Neural cell (in vitro differentiated cells): Measurements from ENCODE around the gene OR7D4. TPM values are rescaled to one million over a fixed set of nuclear protein-coding genes. Genes with fewer than 3 reads are reported as not detected.

ENCODE experiments used
- H2AFZ ChIP-seq: fragments of 200-600, 300-800 bp; sonication (generic), shearing (Covaris generic); 2 replicates; pipeline ENCODE4 v1.6.0; 2014; ENCODE audit warnings: low read depth, mild to moderate bottlenecking, antibody characterized with exemption, low read length, moderate library complexity
- H3F3A ChIP-seq: fragments of 200-600 bp; shearing (Covaris generic); 2 replicates; pipeline ENCODE4 v1.6.1; 2016; ENCODE audit warnings: mild to moderate bottlenecking, moderate library complexity, mixed read lengths, antibody characterized with exemption, low read length; ENCODE audit not compliant: insufficient read depth, poor library complexity, severe bottlenecking
- H3K27ac ChIP-seq: fragments of 200-600, 300-800 bp; sonication (generic), shearing (Covaris generic); 2 replicates; pipeline ENCODE4 v1.5.1; 2014; ENCODE audit warnings: mild to moderate bottlenecking, low read length, moderate library complexity
- H3K27me3 ChIP-seq: fragments of 300-800, 200-600 bp; sonication (generic), shearing (Covaris generic); 2 replicates; pipeline ENCODE4 v1.6.0; 2014; ENCODE audit warnings: mild to moderate bottlenecking, low read depth, low read length, moderate library complexity; ENCODE audit not compliant: insufficient read depth
- H3K36me3 ChIP-seq: fragments of 300-800, 200-600 bp; sonication (generic), shearing (Covaris generic); 2 replicates; pipeline ENCODE4 v1.5.1; 2014; ENCODE audit warnings: mild to moderate bottlenecking, antibody characterized with exemption, low read length, moderate library complexity; ENCODE audit not compliant: insufficient read depth
- H3K4me2 ChIP-seq: fragments of 300-800, 200-600 bp; sonication (generic), shearing (Covaris generic); 2 replicates; pipeline ENCODE4 v1.6.0; 2014; ENCODE audit warnings: mild to moderate bottlenecking, low read length
- H3K4me3 ChIP-seq: fragments of 300-800, 200-600 bp; sonication (generic), shearing (Covaris generic); 2 replicates; pipeline ENCODE4 v1.5.1; 2014; ENCODE audit warnings: mild to moderate bottlenecking, low read length, moderate library complexity
- H3K79me2 ChIP-seq: fragments of 200-600 bp; shearing (Covaris generic); replicated peaks from 2 replicates; pipeline ENCODE4 v1.6.0; 2014; ENCODE audit warnings: mild to moderate bottlenecking, low read length, moderate library complexity; ENCODE audit not compliant: insufficient read depth
- H3K9ac ChIP-seq: fragments of 300-800, 200-600 bp; sonication (generic), shearing (Covaris generic); 2 replicates; pipeline ENCODE4 v1.6.1; 2016; ENCODE audit warnings: mild to moderate bottlenecking, low read length, mixed read lengths
- H3K9me2 ChIP-seq: fragments of 200-600 bp; shearing (Covaris generic); 2 replicates; pipeline ENCODE4 v1.6.1; 2016; ENCODE audit warnings: mild to moderate bottlenecking, low read length, mixed read lengths; ENCODE audit not compliant: insufficient read depth
- H3K9me3 ChIP-seq: fragments of 200-600, 300-800 bp; sonication (generic), shearing (Covaris generic); 2 replicates; pipeline ENCODE4 v1.6.1; 2016; ENCODE audit warnings: mild to moderate bottlenecking, mixed run types, low read length, moderate library complexity, mixed read lengths
- H4K20me1 ChIP-seq: fragments of 200-600 bp; shearing (Covaris generic); 2 replicates; pipeline ENCODE4 v1.6.1; 2016; ENCODE audit warnings: mild to moderate bottlenecking, mixed run types; ENCODE audit not compliant: insufficient read depth
- CTCF ChIP-seq: fragments of 450-650 bp; IDR thresholded peaks from 2 replicates; pipeline ENCODE4 v1.5.1; 2014; ENCODE audit warnings: antibody characterized with exemption, mild to moderate bottlenecking, moderate library complexity; ENCODE audit not compliant: poor library complexity, severe bottlenecking
- EP300 ChIP-seq: fragments of 450-650 bp; conservative IDR thresholded peaks from 2 replicates; pipeline ENCODE4 v1.6.1; 2014; ENCODE audit warnings: antibody characterized with exemption, mild to moderate bottlenecking, moderate library complexity; ENCODE audit not compliant: poor library complexity, severe bottlenecking
- EZH2 ChIP-seq: fragments of 200-600, 300-800 bp; shearing (Covaris generic), sonication (generic); IDR thresholded peaks from 2 replicates; pipeline ENCODE4 v1.6.1; 2014; ENCODE audit warnings: antibody characterized with exemption, low read length, borderline replicate concordance, mild to moderate bottlenecking; ENCODE audit not compliant: insufficient read depth, poor library complexity, severe bottlenecking
- MXI1 ChIP-seq: fragments of 450-650 bp; conservative IDR thresholded peaks from 2 replicates; pipeline ENCODE4 v1.6.1; 2014; ENCODE audit warnings: antibody characterized with exemption, mild to moderate bottlenecking; ENCODE audit not compliant: poor library complexity, severe bottlenecking
- POLR2AphosphoS5 ChIP-seq: IDR thresholded peaks from 2 replicates; pipeline ENCODE4 v1.6.1; 2012
- RAD21 ChIP-seq: fragments of 450-650 bp; conservative IDR thresholded peaks from 2 replicates; pipeline ENCODE4 v1.6.1; 2014; ENCODE audit warnings: antibody characterized with exemption, mild to moderate bottlenecking, moderate library complexity
- REST ChIP-seq: IDR thresholded peaks from 2 replicates; pipeline ENCODE4 v1.6.1; 2012; ENCODE audit warnings: borderline replicate concordance
- SMC3 ChIP-seq: fragments of 450-650 bp; conservative IDR thresholded peaks from 2 replicates; pipeline ENCODE4 v1.6.1; 2014; ENCODE audit warnings: antibody characterized with exemption, mild to moderate bottlenecking, moderate library complexity; ENCODE audit not compliant: poor library complexity
- TAF1 ChIP-seq: IDR thresholded peaks from 2 replicates; pipeline ENCODE4 v1.6.1; 2012; ENCODE audit warnings: low read depth
- polyA plus RNA-seq: library from polyadenylated mRNA; depleted of rRNA; stranded (reverse); fragments of >200 nt; gene quantifications from 2 replicates; pipeline ENCODE4 v1.2.3, GENCODE V29; 2014

OR7D4 gene
- polyA plus RNA-seq, 1 donor from 2014 or later = not detected

GRCh38 chr19:9171393-9171991 lies 47.9 kb downstream of the OR7D4 start:
- no peak overlapping the region for H3K27ac ChIP-seq
- H3K27me3 ChIP-seq = no peaks in the 10 kb centered on the region
- TF ChIP-seq EZH2 = no peak
- no peak for TF ChIP-seq POLR2AphosphoS5
- TF ChIP-seq CTCF = no peak
- no peak for TF ChIP-seq TAF1
- TF ChIP-seq SMC3 = no peak
- no peaks in the 10 kb centered on the region for H3K36me3 ChIP-seq
- H3K9me3 ChIP-seq = no peaks in the 10 kb centered on the region
- H3K4me3 ChIP-seq = no peak overlapping the region
- H3K9ac ChIP-seq = no peak overlapping the region
- no peaks in the 10 kb centered on the region for H3K9me2 ChIP-seq
- H2AFZ ChIP-seq = no peak overlapping the region
- no peaks in the 10 kb centered on the region for H3K79me2 ChIP-seq
- no peaks in the 10 kb centered on the region for H3F3A ChIP-seq
- H3K4me2 ChIP-seq = no peak overlapping the region
- no peaks in the 10 kb centered on the region for H4K20me1 ChIP-seq

GRCh38 chr19:9166846-9167245 lies 52.5 kb downstream of the OR7D4 start:
- Histone ChIP-seq H3F3A (no peaks in the 10 kb centered on the region), H3K27ac (no peak overlapping the region), H3K4me3 (no peak overlapping the region), H3K79me2 (no peaks in the 10 kb centered on the region), H4K20me1 (no peaks in the 10 kb centered on the region), H3K4me2 (no peak overlapping the region), H3K36me3 (peaks cover 10% of the 10 kb centered on the region), H2AFZ (no peak overlapping the region), H3K9me3 (peaks cover 5% of the 10 kb centered on the region), H3K27me3 (no peaks in the 10 kb centered on the region), H3K9ac (no peak overlapping the region), H3K9me2 (no peaks in the 10 kb centered on the region)
- no peak for TF ChIP-seq SMC3
- no peak for TF ChIP-seq MXI1
- TF ChIP-seq EZH2 = no peak
- no peak for TF ChIP-seq CTCF
- no peak for TF ChIP-seq EP300
- TF ChIP-seq POLR2AphosphoS5 = no peak
- no peak for TF ChIP-seq REST
- no peak for TF ChIP-seq RAD21
- no peak for TF ChIP-seq TAF1
